GM12874 (cell line): Measurements from ENCODE around the gene SLC23A2.

Source experiments
- CTCF ChIP-seq: IDR thresholded peaks from 2 replicates; pipeline ENCODE4 v1.5.1; 2011; ENCODE audit warnings: low read depth, mild to moderate bottlenecking, control low read depth, low read length, moderate library complexity; ENCODE audit not compliant: insufficient read depth

Gene SLC23A2

GRCh38 chr20:5001174-5002076, at the start of gene SLC23A2:
TSS of gene SLC23A2 (minus strand) at chr20:5001510. CDS start at chr20:4932562, 68,948 bp downstream.
- no peak for TF ChIP-seq CTCF

- TF ChIP-seq CTCF: no peak
These were observed 45.5 kb upstream of the SLC23A2 start for GRCh38 chr20:5046656-5047339.

- TF ChIP-seq CTCF: no peak
These were observed 44.6 kb upstream of the SLC23A2 start for GRCh38 chr20:5045906-5046305.

- TF ChIP-seq CTCF: no peak
These were observed 42.8 kb upstream of the SLC23A2 start for GRCh38 chr20:5044075-5044620.

- TF ChIP-seq CTCF: no peak
These were observed 40.1 kb upstream of the SLC23A2 start for GRCh38 chr20:5041433-5041832.

- TF ChIP-seq CTCF: no peak
These were observed 39.0 kb upstream of the SLC23A2 start for GRCh38 chr20:5040345-5040744.

- no peak for TF ChIP-seq CTCF
These were observed 38.6 kb upstream of the SLC23A2 start for GRCh38 chr20:5039889-5040288.
